Stomach (tissue), 9 donors: ENCODE results near the gene DNAJB8. TPM values are rescaled to one million over a fixed set of nuclear protein-coding genes. Genes with fewer than 3 reads are reported as not detected.

ENCODE experiments used
- DNase-seq, 2 donors: peaks; one replicate each; pipeline versions ENCODE4 v3.0.0 to v3.0.0-alpha.2; 2013 to 2019
- H3K27ac ChIP-seq, 5 donors: fragments of 200-600 bp in 4 of 5; sonication (generic) in 4 of 5; one replicate each; pipeline ENCODE4 v1.5.1; 2013 to 2019; ENCODE audit warnings: mild to moderate bottlenecking in 1 of 5, moderate library complexity in 1 of 5
- H3K27me3 ChIP-seq, 3 donors: fragments of 200-600 bp; sonication (generic); one replicate each; pipeline ENCODE4 v1.5.1; 2017 to 2019; ENCODE audit warnings: mixed run types in 1 of 3
- H3K36me3 ChIP-seq, 4 donors: fragments of 200-600 bp; sonication (generic); 1 replicate in 3 of 4; 2 replicates in 1 of 4; pipeline ENCODE4 v1.5.1; 2016 to 2019
- H3K4me1 ChIP-seq, 4 donors: fragments of 200-600 bp; sonication (generic); one replicate each; pipeline ENCODE4 v1.5.1; 2016 to 2019
- H3K4me3 ChIP-seq, 4 donors: fragments of 200-600 bp; sonication (generic) in 3 of 4; one replicate each; pipeline ENCODE4 v1.5.1; 2016 to 2019; ENCODE audit warnings: mild to moderate bottlenecking in 1 of 4
- H3K9me3 ChIP-seq, 4 donors: fragments of 200-600 bp; sonication (generic); one replicate each; pipeline ENCODE4 v1.5.1; 2016 to 2019
- CTCF ChIP-seq, 7 experiments: fragments of 450-650 bp in 4 of 7; fragments of 200-600 bp in 3 of 7; sonication (generic) in 3 of 7; IDR thresholded peaks; one replicate each; pipeline ENCODE4 v1.5.1; 2016 to 2019; ENCODE audit warnings: antibody characterized with exemption in 7 of 7, control low read depth in 2 of 7, mild to moderate bottlenecking in 1 of 7
- EP300 ChIP-seq: sonication (generic); formaldehyde crosslinking; IDR thresholded peaks from one replicate; pipeline ENCODE4 v1.6.1; 2017; ENCODE audit warnings: antibody characterized with exemption
- POLR2A ChIP-seq, 4 donors: fragments of 450-650 bp; IDR thresholded peaks; one replicate each; pipeline ENCODE4 v1.6.1; 2016; ENCODE audit warnings: antibody characterized with exemption in 4 of 4, control low read depth in 2 of 4, mild to moderate bottlenecking in 1 of 4, moderate library complexity in 1 of 4
- POLR2AphosphoS5 ChIP-seq, 3 donors: sonication (generic); formaldehyde crosslinking; IDR thresholded peaks; one replicate each; pipeline ENCODE4 v1.6.1; 2016; ENCODE audit warnings: antibody characterized with exemption in 3 of 3
- WGBS, 5 donors: extraction: QIAGEN DNeasy Blood & Tissue Kit in 3 of 5; methylation state at CpG; one replicate each; pipeline versions ENCODE4 v1.1.5 to v1.1.7; 2013 to 2018; 5-methylcytosine and 5-hydroxymethylcytosine counted together
- intact Hi-C: fragments of 100-400 bp; cut with DNase I; formaldehyde crosslinking; loops from one replicate; pipeline ENCODE4 v1.15.1; 2023; ENCODE audit warnings: low total_unique reads
- polyA plus RNA-seq, 3 donors: library from polyadenylated mRNA; stranded (reverse); fragments of 200-250 nt; gene quantifications; one replicate each; pipeline ENCODE4 v1.2.3, GENCODE V29; 2013
- total RNA-seq, 5 donors: library from RNA; depleted of rRNA; stranded (reverse); fragments of >200 nt; gene quantifications; one replicate each; pipeline versions ENCODE4 v1.1.0 to v1.2.3, GENCODE V29; 2014 to 2016
- donor health status: healthy with polysubstance abuse.
- donor health status: Bipolar disorder and iron deficiency.
- donor health status: healthy.

DNAJB8 gene
- total and polyA plus RNA-seq, 8 donors, result not detected

DNA sequence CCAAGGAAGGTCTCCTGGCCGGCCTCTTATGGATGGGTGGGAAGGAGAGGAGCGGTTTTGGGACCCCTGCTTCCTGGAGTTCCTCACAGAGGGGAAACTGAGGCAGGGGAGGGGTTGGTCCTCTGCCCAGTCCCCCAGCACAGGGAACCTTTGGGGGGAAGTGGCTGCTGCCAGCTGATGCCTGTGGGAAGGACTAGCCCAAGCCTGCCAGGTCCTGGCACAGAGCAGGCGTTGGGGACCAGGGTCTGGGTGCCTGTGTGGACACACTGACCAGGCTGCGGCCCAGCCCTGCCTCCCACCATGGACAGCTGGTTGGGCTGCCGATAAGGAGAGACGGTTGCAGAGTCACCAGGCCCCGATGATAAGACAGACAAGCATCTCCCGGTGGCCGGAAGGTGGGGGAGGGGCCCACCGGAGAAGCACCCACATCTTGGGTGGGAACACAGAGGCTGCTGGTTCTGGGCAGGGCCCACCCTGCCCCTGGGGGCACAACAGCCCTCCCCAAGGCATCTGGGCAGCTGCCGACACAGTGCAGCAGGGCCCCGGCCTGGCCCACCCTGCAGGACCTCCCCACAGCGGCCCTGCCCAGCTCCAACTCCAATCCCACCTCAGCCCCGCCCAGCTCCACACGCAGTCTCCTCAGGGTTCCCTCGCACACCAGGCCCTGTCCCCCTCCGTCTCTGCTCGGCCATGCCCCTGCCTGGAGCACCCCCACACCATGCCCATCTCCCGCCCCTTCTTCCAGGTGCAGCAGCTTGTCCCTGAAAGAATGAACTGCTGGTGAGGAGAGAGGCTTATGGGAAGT, 50.7 kb downstream of the DNAJB8 start:
- WGBS, 5 donors, result 67 to 74% (median 70%) methylated on average over 12 to 19 of the region's 19 CpGs
- Histone ChIP-seq H3K36me3 (no peaks in the 10 kb centered on the region), H3K9me3 (peaks cover 0 to 5% (median 2%) of the 10 kb centered on the region in 4 donors), H3K4me1 (peaks cover 0 to 6% (median 2%) of the 10 kb centered on the region in 4 donors), H3K4me3 (no peak overlapping the region), H3K27ac (no peak overlapping the region), H3K27me3 (no peaks in the 10 kb centered on the region)
- intact Hi-C loops, result no loop called here
- no peak for DNase-seq
- TF ChIP-seq POLR2AphosphoS5 (IDR thresholded peaks at IDR 0.05), result no peak
- TF ChIP-seq POLR2A (IDR thresholded peaks at IDR 0.05), result no peak
- no peak for TF ChIP-seq EP300
- no peak for TF ChIP-seq CTCF (IDR thresholded peaks at IDR 0.05)

DNA sequence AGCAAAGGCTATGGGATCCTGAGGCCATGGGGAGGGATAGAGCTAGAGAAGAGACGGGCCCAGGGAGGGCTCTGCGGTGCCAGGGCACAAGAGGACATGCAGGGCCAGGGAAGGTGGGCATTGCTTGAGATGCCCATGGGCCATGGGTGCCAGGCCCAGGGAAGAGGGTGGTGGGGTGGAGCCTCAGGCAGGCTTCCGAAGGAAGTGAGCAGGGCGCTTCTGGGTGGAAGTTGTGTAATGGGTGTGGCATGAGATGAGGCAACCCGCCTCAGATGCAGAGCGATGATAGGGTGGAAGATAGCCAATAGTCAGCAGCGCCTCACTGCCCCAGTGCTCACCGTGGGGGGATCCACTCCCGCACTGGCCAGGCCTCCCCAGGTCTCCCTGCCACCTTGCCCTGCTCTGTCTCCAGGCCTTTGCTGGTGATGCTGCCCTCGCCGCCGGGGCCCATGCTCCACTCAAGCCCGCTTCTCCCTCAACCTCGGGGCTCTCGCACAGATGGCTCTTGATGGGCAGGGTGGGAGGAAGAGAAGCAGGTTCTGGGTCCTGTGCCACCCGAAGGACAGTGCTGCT, 51.4 kb downstream of the DNAJB8 start:
- H3K27ac ChIP-seq, result no peak overlapping the region
- WGBS, 5 donors, result 81 to 94% (median 84%) methylated on average over 14 to 16 of the region's 16 CpGs
- no peaks in the 10 kb centered on the region for H3K27me3 ChIP-seq
- intact Hi-C loops, result no loop called here
- no peak overlapping the region for H3K4me3 ChIP-seq
- H3K36me3 ChIP-seq, result no peaks in the 10 kb centered on the region
- no peak for TF ChIP-seq POLR2A (IDR thresholded peaks at IDR 0.05)
- TF ChIP-seq CTCF (IDR thresholded peaks at IDR 0.05), result no peak
- TF ChIP-seq EP300, result no peak
- TF ChIP-seq POLR2AphosphoS5 (IDR thresholded peaks at IDR 0.05), result no peak
- DNase-seq, result no peak
- peaks cover 0 to 9% (median 3%) of the 10 kb centered on the region in 4 donors for H3K4me1 ChIP-seq
- peaks cover 0 to 5% (median 2%) of the 10 kb centered on the region in 4 donors for H3K9me3 ChIP-seq

DNA sequence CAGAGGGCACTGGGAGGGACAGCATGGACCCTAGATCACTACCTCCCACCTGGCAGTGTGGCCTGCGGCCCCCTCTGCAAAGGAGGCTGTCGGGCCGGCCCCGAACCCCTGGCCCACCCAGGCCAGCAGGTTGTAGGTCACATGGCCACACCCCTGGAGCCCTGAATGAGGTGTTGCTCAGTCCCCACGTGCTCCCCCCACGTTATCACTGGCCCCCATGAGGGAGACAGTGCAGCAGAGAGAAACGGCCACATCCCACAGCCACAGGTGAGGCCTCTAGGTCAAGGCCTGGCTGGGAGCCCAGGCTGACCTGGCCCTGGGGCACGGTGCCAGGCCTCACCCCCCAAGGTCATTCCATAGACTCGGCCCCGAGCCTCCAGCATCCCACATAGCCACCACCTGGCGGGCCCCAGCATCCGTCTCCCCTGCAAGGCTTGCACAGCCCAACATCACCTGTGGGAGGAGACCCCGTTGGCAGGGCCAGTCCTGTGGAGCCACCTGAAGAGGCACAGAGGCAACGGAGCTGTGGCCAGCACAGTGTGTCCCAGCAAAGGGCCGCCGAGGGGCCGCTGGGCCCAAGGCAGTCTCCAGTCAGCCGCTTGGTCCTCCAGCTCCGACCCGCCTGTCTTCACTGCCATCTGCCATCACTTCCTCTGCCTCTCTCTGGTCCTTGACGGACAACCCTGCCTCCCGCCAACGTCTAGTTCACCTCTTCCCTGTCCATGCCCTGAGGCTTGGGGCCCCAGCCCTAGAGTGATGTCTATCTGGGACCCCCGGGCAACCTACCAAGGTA, 53.1 kb downstream of the DNAJB8 start:
- DNase-seq, result no peak

More for the DNA sequence above, 53.1 kb downstream of the DNAJB8 start:
- no peaks in the 10 kb centered on the region for H3K27me3 ChIP-seq
- peaks cover 0 to 7% (median 1%) of the 10 kb centered on the region in 4 donors for H3K36me3 ChIP-seq
- no peak for TF ChIP-seq POLR2AphosphoS5 (IDR thresholded peaks at IDR 0.05)
- TF ChIP-seq POLR2A (IDR thresholded peaks at IDR 0.05), result no peak
- no peak for TF ChIP-seq EP300
- no peak for TF ChIP-seq CTCF (IDR thresholded peaks at IDR 0.05)
- peaks cover 0 to 9% (median 3%) of the 10 kb centered on the region in 4 donors for H3K4me1 ChIP-seq
- H3K27ac ChIP-seq, result no peak overlapping the region
- 85 to 95% (median 88%) methylated on average over 17 to 24 of the region's 24 CpGs for WGBS, 5 donors
- intact Hi-C loops, result no loop called here
- no peak overlapping the region for H3K4me3 ChIP-seq
- H3K9me3 ChIP-seq, result peaks cover 0 to 3% (median under 1%) of the 10 kb centered on the region in 4 donors
